ENCODE measurements around the gene OR6M1. TPM values are rescaled to one million over a fixed set of nuclear protein-coding genes. Genes with fewer than 3 reads are reported as not detected.

OR6M1 gene
- total and polyA plus RNA-seq, 2 of the 4 experiments (the other 2 are of a cell fraction), result not detected

GRCh38 chr11:123770712-123771111 lies 35.4 kb downstream of the OR6M1 start:
- CTCF ChIA-PET, result no interaction called here
- BruUV-seq (replicated peaks), result no TSS peak

More at GRCh38 chr11:123770712-123771111, 35.4 kb downstream of the OR6M1 start:
- Histone ChIP-seq H3K56ac (ENCODE audit: extremely low read depth, insufficient read depth, low read length) (no peak overlapping the region), H3K36me3 (ENCODE audit: control insufficient read depth, insufficient read depth, low read length) (no peaks in the 10 kb centered on the region), H3K9me1 (ENCODE audit: insufficient read depth, low read length) (no peaks in the 10 kb centered on the region), H4K8ac (ENCODE audit: low read depth in 2 of 2, low read length in 2 of 2) (no peak overlapping the region), H2AK5ac (ENCODE audit: low read depth, low read length) (no peak overlapping the region), H3K9me3 (ENCODE audit: control insufficient read depth, insufficient read depth, low read length) (no peaks in the 10 kb centered on the region), H3K4me3 (ENCODE audit: insufficient read depth, low read depth, low read length) (no peak overlapping the region), H3K27ac (ENCODE audit: insufficient read depth, low read length) (no peak overlapping the region), H3K14ac (replicated peaks; ENCODE audit: low read depth, low read length) (no peak overlapping the region), H2BK5ac (ENCODE audit: low read depth, low read length, poor library complexity, severe bottlenecking) (no peak overlapping the region), H3K4ac (ENCODE audit: low read depth, low read length) (no peak overlapping the region), H2AFZ (replicated peaks; ENCODE audit: low read length, poor library complexity) (no peak overlapping the region), H2AK9ac (replicated peaks; ENCODE audit: low read depth, low read length, poor library complexity) (no peak overlapping the region), H3K18ac (ENCODE audit: low read depth, low read length) (no peak overlapping the region), H3K27me3 (ENCODE audit: control insufficient read depth, insufficient read depth, low read length) (no peaks in the 10 kb centered on the region), H3K4me1 (ENCODE audit: control insufficient read depth, insufficient read depth, low read length) (no peaks in the 10 kb centered on the region), H2BK120ac (ENCODE audit: low read depth, low read length) (no peak overlapping the region), H3K79me1 (ENCODE audit: low read depth in 1 of 2, low read length in 2 of 2) (no peaks in the 10 kb centered on the region), H4K91ac (ENCODE audit: insufficient read depth, low read depth, low read length) (no peak overlapping the region), H3K23ac (ENCODE audit: low read depth, low read length) (no peak overlapping the region), H4K5ac (ENCODE audit: low read depth, low read length) (no peak overlapping the region), H2BK15ac (ENCODE audit: low read depth, low read length) (no peak overlapping the region), H2BK20ac (ENCODE audit: low read depth, low read length) (no peak overlapping the region), H3K9ac (ENCODE audit: low read depth, low read length) (no peak overlapping the region), H3K4me2 (ENCODE audit: low read depth, low read length) (no peak overlapping the region), H4K20me1 (ENCODE audit: insufficient read depth, low read length) (no peaks in the 10 kb centered on the region)
- POLR2A ChIA-PET (ENCODE audit: unreplicated experiment), result no interaction called here
- intact Hi-C loops (cut with micrococcal nuclease) (no loop called here), in situ Hi-C loops (cut with MboI; ENCODE audit: low sequenced_read_pairs) (no loop called here), dilution Hi-C loops (cut with HindIII; ENCODE audit: low sequenced_read_pairs, unreplicated experiment) (no loop called here)
- ATAC-seq (ENCODE audit: low read depth) (no peak), DNase-seq (no peak)
- TF ChIP-seq POLR2A (IDR thresholded peaks at IDR 0.05; ENCODE audit: low read depth, low read length) (no peak), USF2 (IDR thresholded peaks at IDR 0.05; ENCODE audit: low read depth, low read length) (no peak), ELK1 (IDR thresholded peaks at IDR 0.05; ENCODE audit: borderline replicate concordance, low read depth, low read length) (no peak), CTCF (conservative IDR thresholded peaks at IDR 0.05; ENCODE audit: low read depth, low read length) (no peak), MAZ (IDR thresholded peaks at IDR 0.05; ENCODE audit: borderline replicate concordance, low read depth, low read length) (no peak)
